Measurements from ENCODE around the gene SEPTIN3.
"Not testable (repeated sequence)": the region's sequence is repeated elsewhere in the genome, so short reads cannot be mapped to it uniquely, and the experiment has no call there.

The SEPTIN3 gene

DNA sequence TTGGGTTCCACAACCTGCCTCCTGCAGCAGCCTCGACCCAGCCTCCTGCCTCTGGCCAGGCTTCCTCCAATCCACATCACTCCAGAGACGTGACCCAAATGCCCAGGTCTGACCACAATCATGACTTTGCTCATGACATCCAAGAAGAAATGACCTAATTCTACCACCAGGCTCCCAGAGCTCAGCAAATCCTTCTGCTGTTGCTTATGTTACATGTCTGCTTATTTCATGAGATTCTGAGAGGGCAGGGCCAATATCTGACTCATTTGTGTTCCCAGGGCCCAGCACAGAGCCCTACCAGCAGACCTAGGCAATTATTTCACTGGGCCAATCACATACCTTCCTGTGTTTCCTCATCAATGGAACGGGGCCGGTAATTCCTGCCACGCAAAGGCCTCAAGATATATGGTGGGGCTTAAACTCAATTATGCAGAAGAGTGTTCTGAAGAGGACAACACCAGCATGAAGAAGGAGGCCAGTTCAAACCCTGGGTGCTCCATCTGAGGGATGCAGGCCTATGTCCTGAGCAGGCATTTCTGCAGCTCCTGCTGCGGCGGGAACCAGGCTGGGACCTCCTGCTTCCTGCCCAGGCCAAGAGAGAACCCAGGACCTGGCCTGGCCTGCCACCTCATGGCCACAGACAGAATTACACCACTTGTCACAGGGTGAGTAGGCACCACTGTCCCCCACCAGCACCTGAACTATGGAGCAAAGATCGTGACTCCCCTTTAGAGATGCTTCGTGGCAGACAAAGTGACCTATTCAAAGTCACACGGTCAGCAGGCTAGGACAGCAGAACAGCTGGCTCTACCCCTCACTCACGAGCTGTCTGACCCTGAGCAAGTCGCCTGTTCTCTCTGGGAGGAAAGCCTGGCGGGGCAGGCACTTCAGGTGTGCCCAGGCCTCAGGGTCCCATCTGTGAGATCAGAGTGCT lies 28.1 kb upstream of the SEPTIN3 start:
- peak; percentile 90 to 91 for DNase-seq

DNA sequence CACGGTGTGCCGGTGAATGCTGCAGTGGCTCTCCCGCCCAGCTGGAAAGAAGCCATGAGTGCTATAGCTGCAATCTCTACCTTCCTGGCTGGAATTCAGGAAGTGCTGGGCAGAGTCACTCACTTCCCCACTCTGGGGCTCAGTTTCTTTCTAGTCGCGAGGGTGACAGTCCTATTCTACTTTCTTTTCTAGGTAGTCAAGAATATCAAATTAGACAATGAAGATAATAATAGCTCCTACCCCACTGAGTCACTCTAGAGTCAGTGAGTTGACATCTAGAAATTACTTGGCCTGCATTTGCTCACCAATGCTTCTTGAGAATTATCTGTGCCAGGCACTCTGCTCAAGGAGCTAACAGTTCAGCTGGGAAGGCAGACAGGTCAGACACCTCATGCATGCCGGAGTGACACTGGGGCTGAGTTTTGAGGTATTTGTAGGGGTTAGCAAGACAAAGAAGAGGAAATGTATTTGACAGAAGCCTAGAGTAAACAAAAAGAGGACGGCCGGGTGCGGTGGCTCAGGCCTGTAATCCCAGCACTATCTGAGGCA lies 25.5 kb upstream of the SEPTIN3 start:
- DNase-seq, result no peak

DNA sequence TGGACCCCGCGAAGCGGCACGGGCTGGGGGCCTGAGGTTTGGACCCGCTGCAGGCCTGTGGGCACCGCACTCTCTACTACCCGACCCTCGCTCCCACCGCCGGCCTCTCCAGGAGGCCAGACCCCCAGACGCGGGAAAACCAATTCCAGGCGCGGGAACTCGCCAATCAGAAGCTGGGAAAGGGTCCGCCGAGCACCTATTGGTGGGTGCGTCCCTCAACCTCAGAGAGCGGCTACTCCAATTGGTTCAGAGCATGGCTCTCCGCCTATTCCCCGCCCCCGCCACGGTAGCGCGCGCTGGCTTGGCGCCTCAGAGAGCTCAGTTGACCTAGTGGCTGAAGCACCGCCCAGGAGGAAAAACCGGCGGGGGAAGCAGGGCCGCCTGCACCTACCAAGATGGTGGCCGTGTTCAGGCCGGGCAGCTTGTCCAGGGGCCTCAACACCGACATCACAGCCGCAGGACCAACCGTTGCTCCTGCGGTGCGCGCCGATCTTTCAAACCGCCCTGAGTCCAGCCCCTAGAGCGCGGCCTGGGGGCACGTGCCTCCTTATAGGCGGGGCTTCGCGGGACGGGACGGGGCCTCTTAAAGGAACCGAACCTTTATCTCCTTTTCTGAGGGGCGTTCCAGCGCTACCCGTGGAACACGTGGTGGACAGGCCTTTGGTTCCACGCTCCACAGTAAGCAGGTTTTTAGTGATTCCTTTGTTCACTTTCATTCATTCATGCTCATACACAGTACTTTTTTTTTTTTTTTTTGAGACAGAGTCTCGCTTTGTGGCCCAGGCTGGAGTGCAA lies 22.4 kb upstream of the SEPTIN3 start, which contains the start of gene CENPM:
TSS of gene CENPM (minus strand) at position 524 of the 795 bp plus-strand sequence. CDS start at position 448, 76 bp downstream.
- DNase-seq, result peak; percentile 84 to 87

DNA sequence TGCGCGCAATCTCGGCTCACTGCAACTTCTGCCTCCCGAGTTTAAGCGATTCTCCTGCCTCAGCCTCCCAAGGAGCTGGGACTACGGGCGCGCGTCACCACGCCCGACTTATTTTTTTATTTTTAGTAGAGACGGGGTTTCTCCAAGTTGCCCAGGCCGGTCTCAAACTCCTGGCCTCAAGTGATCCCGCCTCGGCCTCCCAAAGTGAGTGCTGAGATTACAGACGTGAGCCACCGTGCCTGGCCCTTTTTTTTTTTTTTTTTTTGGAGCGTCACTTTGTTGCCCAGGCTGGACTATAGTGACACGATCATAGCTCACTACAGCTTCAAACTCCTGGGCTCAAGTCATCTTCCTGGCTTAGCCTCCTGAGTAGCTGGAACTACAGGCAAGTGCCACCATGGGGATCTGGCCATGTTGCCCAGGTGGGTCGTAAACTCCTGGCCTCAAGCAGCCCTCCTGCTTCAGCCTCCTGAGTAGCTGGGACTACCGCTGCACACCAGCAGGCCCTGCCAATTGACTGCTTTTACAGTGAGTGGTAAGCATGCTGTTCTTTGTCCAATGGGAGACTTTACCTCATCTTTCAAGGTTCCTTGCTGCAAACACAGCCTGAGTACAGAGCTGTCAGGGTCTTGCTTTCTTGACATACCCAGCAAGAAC lies 21.7 kb upstream of the SEPTIN3 start:
- no peak for DNase-seq

DNA sequence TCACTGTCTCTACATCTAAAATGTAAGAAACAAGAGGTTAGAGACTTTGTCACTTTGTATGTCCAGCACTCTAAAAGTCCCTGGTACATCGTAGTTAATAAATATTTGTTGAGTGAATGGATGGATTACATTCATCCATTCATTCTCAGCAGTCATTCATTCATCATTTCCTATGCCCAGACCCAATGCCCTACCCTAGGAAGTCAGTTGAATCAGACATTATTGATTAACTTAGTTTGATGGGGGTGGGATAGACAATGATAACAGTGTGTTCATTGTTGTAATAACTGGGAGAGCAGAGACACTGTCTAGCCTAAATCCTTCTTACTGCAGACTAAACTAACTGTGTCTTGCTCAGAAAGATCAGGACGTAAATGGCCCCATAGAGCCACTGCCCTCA lies 21.1 kb upstream of the SEPTIN3 start:
- DNase-seq, result no peak

DNA sequence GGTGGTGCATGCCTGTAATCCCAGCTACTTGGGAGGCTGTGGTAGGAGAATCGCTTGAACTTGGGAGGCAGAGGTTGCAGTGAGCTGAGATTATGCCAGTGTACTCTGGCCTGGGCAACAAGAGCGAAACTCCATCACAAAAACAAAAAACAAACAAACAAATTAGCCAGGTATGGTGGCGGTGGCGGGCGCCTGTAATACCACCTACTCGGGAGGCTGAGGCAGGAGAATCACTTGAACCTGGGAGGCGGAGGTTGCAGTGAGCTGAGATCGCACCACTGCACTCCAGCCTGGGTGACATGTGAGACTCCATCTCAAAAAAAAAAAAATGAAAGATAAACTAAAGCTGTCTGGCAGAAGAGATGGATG lies 20.3 kb upstream of the SEPTIN3 start:
- not testable (repeated sequence) for DNase-seq

DNA sequence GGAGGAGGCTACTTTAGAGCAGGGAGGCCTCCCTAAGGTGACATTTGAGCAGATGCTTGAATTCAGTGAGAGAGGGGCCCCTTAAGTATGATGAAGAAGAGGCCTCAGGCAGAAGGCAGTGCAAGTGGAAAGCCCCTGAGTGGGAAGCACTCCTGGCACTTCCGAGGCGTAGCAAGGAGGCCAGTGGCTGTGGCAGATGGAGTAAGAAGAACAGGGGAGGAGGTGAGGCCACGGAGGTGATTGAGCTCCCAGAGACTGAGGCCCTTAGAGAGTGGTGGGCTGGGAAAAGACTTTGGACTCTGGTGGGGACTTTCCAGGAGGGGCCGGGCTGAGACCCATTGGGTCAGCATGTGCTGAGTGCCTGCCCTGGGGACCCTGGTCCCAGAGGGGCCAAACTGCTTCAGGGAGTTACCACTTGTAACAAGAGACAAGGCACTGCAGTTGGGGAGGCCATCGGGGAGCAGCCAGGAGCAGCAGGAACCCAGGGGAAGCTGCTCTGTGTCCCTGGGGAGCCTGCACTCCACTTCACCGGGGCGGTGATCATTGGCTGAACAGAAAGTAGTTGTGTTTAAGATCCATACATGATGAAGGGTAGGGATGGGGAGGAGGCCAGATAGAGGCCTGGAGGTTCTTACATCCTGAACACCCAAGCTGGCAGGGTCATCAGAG lies 19.8 kb upstream of the SEPTIN3 start:
- no peak for DNase-seq

DNA sequence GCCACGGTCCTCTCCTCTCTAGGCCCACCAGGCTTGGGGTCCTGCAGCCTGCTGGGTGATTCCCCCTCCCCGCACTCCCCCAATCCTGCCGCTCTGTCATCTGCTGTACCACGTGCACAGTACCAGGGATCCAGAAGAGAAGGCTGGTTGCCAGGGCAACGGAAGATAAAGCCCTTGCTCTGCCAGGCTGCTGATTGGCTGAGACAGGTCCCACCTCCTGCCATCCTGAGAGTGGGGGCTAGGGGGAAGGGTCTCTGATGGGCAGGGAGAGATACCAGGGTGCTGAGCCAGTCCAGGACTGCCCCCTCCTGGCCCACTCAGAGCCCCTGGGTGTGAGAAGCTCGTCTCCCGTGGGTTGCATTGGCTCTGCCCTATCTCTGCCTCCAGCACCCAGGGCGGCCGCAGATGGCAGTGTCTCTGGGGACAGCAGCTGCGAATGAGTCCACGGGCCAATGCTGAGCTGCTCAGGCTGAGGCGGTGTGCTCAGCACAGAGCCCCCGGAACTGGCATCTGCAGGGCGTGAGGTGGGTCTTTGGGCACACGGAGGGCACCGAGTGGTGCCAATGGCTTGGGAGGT lies 17.3 kb upstream of the SEPTIN3 start, which contains the start of gene SMIM45:
TSS of gene SMIM45 (plus strand) at position 253 of the 577 bp plus-strand sequence.
- no peak for DNase-seq

DNA sequence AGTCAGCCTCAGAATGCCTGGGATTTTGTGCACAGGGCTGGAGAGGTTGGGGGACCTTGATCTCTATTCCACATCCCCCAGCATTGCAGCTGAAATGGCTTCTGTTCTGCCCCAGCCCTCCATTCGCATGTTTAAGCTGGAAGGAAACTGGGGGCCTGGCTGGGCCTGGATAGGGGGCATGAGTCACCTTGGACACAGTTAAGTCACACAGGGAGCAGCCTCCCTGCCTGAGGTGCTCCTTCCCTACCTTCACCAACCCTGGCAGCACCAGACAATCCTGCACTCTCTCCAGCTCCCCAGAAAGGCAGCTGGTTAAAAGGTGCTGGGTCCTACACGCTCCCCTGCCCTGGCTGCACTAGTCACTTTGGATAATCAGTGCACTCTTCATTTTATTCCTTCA lies 16.5 kb upstream of the SEPTIN3 start:
- no peak for DNase-seq

DNA sequence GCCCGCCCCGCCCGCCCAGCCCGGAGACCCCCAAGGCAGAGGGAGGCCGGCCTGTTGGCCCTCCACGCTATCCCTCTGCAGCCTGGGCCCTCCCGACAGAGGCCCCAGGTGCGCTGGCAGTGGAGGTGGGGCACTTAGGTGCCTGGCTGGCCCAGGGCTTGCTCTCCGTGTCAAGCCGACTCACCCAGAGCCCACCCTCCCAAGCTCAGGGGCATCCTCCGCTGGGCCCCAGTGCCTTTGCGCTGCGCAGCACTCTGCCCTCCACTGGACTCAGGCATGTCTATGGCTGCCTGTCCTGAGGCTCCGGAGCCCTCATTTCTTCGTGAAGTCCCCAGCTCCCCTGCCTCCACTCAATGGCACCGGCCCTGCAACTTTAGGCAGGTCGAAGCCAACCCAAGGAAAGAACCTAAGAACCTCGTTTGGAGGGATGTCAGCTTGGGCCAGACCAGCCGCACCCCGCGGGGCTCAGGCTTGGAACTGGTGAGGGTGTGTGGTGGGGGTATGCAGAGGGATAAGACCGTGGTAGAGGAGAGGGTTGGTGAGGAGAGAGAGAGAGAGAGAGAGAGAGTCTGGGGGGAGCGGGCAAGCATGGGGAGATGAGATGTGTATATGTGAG lies 11.2 kb upstream of the SEPTIN3 start:
- DNase-seq, result no peak

DNA sequence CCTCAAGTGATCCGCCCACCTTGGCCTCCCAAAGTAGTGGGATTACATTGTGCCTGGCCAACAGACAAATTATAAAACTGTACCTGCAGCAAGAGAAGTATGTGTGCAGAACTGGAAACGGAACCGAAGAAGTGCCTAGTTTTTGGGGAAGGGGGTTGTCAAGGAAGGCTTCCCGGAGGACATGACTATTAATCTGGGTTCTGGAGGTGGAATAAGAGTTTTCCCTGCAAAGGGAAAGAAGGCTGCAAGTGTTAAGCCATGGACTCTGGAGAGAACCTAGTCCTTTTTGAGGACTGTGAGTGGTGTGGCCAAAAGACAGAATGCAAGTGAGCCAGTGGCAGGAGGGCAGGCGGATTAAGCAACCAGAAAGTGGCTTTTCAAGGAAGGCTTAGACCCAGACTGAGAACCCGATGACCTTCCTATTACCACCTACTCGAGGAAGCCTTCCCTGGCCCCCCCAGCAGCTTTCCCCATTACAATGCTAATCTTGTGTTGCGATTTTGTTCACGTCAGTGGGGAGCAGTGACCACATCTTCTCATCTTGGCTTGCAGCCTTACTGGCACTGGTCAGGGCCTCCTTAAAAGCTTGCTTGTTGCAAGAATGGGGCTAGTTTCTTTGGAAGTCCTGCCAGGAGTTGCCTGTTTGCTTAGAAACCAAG lies 5.7 kb upstream of the SEPTIN3 start:
- DNase-seq, result no peak

DNA sequence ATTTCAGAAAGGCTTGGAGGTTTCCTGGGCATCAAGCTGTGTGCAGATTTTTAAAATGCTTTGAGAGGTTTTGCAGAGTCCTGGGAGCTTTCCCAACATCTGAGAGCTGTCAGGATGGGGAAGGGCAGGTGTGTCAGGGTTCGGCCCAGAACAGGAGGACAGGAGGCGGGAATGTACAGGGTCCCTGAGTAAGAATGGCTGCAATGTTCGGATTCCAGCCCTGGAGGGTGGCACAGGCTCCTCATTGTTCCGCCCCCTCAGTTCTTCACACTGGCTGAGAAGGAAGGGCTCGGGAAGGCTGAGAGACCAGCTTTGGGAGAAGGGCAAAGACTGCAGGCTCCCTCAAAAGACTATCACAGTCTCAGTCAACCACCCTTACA lies 5.1 kb upstream of the SEPTIN3 start:
- DNase-seq, result no peak

DNA sequence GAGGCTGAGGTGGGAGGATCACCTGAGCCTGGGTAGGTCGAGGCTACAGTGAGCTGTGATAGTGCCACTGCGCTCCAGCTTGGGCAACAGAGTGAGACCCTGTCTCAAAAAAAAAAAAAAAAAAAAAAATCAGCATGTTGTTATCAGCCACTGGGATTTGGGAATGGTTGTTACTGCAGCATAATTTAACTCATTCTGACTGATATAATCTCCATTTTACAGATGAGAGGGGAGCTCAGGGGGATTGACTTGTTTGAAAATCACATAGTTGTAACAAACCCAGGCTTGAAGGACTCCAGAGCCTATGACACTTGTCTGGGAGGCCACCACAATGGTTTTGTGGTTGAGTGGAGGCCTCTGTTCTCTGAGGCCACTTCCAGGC lies 3.0 kb upstream of the SEPTIN3 start:
- no peak for DNase-seq

DNA sequence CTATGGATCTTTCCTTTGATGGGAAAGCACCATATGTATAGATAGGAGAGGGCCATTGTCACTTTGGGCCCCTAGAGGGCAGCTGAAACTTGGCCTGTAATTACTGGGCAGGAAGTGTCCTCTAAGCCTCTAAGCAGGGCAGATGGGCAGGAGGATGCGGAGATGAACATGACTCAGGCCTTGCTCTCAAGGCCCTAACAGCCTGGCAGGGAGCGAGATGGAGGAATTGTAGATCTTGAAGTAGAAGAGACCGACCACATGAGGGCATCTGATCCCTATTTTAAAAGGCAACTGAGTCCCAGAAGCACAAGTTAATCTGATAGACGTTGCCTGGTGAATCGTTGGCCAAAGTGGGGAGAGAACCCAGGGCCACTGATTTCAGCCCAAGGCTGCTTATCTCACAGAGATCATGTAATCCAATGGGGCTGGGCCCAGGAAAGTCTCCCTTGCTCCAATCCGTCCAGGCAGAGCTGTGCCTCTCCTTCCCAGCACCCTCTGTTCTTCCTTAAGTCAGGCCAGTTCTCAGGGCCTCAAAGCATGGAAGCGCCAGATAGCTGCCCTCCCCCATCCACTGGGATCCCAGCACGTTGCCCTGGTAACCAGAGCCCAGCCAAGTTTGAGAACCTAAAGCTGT lies 2.5 kb upstream of the SEPTIN3 start:
- peak; percentile 56 to 65 for DNase-seq

DNA sequence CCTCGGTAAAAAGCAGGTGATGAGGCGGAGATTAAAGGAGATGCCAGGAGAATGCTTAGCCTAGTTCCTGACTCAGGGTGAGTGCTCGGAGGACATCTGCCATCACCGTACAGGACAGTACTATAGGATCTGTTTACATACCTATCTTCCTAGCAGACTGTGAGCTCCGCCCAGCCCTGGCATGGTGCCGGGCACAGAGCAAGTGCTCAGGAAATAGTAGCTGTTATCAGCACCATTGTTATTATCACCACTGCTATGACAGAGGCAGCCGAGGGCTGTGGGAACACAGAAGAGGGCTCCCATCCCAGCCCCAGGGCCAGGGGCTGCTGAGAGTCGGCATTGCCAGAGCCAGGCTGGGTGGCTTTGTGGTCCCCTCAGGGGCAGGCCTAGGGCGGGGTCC lies 642 bp upstream of the SEPTIN3 start:
- DNase-seq, result no peak

DNA sequence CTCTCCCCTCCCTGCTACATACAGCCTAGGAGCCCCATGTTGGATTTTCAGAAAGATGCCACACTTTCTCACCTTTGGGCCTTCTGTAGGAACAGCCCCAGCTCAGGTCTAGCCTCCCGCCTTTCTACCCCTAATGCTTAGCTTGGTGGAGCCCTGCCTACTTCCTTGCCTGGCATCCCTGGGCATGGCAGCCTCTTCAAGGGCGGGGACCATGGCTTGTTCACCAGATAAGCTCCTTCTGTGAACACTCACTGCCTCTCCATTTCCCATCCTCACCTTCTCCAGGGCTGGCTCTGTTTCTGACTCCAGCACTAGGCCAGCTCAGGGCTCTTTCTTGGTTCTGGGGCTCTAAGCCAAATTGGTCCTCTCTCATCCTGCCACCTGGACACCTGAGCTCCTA lies 1.4 kb downstream of the SEPTIN3 start:
- DNase-seq, result no peak

DNA sequence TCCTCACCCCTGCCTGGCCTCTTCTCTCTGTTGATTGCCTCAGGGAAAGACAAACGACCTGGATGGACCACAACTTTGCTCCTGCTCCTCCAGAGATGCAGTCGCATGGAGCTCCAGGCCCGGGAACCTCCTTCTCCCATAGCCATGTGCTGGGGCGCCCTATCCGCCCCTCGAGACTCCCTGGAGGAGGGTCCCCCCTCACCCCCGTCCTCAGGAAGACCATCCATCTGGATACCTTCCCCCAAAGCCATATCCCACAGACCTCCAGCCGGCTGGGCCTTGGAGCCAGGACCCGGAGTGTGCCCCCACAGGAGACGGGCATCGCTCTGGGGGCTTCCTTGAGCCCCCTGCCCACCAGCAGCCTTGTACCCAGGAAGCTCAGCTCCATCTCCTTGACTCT lies 2.2 kb downstream of the SEPTIN3 start:
- DNase-seq, result no peak

DNA sequence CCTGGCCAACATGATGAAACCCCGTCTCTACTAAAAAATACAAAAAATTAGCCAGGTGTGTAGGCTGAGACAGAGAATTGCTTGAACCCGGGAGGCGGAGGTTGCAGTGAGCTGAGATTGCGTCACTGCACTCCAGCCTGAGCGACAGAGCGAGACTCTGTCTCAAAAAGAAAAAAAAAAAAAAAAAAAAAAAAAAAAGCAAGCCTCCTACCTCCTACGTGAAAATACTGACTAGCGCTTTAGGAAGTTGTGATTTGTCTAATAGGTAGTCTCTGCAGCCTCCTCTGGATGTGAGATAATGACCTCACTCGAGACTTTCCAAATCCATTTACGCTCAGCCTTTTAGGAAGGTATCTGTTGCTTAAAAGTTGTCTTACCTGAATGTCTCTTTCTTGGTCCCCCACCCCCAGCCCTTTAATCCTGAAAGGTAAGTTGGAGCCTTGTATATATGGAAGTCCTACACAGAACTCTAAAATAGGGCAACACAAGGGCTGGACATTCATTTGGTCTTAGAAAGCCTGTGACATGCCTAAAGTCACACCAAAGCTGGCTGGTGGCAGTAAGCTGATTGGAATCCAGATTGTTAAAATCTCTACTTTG lies 5.5 kb downstream of the SEPTIN3 start:
- no peak for DNase-seq

DNA sequence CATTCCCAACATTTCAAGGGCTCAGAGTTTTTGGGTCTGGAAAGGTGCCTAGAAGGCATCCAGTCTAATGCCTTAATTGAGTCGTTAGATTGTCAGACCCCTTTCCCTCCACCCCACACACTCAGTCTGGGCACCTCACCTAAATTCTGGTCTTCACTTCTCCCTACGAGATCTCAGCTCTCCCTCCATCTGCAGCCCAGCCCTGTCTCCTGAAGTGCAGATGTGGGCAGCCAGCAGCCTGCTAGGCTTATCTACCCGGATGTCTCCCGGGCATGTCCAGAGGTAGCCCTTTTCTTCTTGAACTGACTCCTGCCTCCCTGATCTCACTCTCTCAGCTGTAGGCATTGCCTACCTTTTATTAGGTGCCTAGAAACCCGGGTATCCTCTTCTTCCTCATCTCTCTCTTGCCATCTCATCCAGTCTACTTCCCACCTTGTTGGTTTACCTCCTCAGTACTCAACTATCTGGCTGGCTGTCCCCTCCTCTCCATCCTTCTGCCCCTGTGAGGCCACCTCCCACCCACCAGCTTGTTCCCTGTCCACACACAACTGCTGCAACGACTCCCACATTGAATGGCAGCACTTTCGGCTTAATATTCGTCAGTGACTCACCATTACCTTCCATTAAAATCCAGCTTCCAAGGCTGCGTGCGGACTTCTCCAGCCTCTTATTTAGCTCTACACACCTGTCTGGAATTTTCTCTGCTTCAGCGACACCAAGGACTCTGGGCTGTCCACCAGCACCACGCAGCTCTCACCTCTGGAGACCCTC lies 6.2 kb downstream of the SEPTIN3 start:
- no peak for DNase-seq

All from CD4-positive, alpha-beta T cell treated with Interleukin-1 beta for 1 hour (primary cell).